GM13977 (cell line): ENCODE measurements around the gene FAM120A.

Source experiments
- DNase-seq: peaks from one replicate; pipeline ENCODE4 v3.0.0; 2012; ENCODE audit warnings: low spot score
- CTCF ChIP-seq: IDR thresholded peaks from 2 replicates; pipeline ENCODE4 v1.5.1; 2012; ENCODE audit warnings: mild to moderate bottlenecking, control low read depth; ENCODE audit not compliant: insufficient read depth; ENCODE audit errors: extremely low read depth, missing control alignments
- in situ Hi-C: fragments of 300-500 bp; cut with MboI; formaldehyde crosslinking; loops from one replicate; pipeline ENCODE4 v1.12.0; 2022; ENCODE audit warnings: low sequenced_read_pairs, low pct_unique_long_range_greater_than_20kb, mixed read lengths, inconsistent platforms; ENCODE audit not compliant: unreplicated experiment

FAM120A gene

DNA sequence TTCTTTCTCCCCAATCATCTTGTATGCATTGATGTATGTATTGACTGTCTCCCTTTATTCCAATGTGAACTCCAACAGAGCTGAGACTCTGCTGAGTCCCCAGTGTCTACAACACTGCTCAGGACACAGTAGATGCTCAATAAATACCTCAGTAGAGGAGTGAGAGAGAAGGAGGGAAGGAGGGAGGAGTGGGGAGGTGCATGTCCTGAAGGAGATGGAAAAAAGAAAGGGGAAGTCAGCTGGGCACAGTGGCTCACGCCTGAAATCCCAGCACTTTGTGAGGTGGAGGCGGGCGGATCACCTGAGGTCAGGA is 122.0 kb downstream of the FAM120A start:
- in situ Hi-C loops, result no loop called here
- no peak for TF ChIP-seq CTCF
- no peak for DNase-seq

- no peak for DNase-seq
- in situ Hi-C loops, result no loop called here
- no peak for TF ChIP-seq CTCF
These were observed 122.8 kb downstream of the FAM120A start for GRCh38 chr9:93574091-93574899.

GRCh38 chr9:93574900-93575795 is 123.7 kb downstream of the FAM120A start:
- in situ Hi-C loops, result no loop called here
- DNase-seq, result no peak

GRCh38 chr9:93575796-93576257 is 124.3 kb downstream of the FAM120A start:
- no peak for TF ChIP-seq CTCF
- DNase-seq, result peak; percentile 78
- in situ Hi-C loops, result no loop called here

More at GRCh38 chr9:93574900-93575795, 123.7 kb downstream of the FAM120A start:
- TF ChIP-seq CTCF, result no peak

DNA sequence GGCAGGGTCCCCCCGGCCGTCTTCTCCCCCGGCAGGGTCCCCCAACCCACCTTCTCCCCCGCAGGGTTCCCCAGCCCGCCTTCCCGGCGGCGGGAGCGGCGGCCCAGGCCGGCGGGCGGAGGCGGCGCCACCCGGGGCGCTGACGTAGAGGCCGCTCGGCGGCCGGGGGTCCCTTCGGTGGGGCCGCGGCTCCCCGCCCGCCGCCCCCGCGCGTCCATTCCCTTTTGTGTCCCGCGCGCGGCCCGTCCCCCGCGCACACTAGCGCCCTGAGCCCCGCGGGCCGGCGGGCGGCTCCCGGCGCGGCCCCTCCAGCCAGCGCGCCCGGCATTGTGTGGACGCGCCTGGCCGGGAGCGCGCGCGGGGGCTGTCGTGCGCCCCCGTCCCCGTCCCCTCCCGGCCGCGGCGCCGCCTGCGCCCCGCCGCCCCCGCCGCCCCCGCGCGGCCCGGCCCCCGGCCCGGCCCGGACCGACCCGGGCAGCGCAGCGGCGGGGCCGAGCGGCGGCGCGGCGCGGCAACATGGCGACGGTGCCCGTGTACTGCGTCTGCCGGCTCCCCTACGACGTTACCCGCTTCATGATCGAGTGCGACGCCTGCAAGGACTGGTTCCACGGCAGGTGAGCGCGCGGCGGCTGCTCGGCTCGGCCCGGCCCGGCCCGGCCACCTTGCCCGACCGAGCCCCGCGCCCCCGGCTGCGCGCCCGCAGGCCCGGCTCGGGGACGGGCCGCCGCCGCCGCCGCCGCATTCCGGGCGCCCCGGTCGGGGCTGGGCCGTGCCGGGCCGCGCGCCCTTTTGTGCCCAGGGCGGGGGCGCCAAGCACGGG is 125.0 kb downstream of the FAM120A start, which contains the start of gene PHF2:
TSS of gene PHF2 (plus strand) at position 327 of the 820 bp plus-strand sequence. CDS start at position 517, 190 bp downstream.
- no peak for TF ChIP-seq CTCF
- peak; percentile 83 for DNase-seq
- in situ Hi-C loops, result no loop called here
